ENCODE results near the gene RERGL.

DNA sequence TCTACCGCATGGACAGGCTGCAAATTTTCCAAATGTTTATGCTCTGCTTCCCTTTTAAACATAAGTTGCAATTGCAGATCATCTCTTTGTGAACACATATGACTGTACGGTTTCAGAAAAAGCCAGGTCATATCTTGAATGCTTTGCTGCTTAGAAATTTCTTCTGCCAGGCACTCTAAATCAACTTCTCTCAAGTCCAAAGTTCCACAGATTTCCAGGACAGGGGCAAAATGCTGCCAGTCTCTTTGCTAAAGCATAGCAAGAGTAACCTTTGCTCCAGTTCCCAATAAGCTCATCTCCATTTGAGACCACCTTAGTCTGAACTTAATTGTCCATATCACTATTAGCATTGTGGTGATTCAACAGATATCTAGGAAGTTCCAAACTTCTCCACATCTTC lies 13.6 kb upstream of the RERGL start:
- no peak for TF ChIP-seq EZH2 (IDR thresholded peaks at IDR 0.05; ENCODE audit: low read length)
- TF ChIP-seq, protein P1, sequence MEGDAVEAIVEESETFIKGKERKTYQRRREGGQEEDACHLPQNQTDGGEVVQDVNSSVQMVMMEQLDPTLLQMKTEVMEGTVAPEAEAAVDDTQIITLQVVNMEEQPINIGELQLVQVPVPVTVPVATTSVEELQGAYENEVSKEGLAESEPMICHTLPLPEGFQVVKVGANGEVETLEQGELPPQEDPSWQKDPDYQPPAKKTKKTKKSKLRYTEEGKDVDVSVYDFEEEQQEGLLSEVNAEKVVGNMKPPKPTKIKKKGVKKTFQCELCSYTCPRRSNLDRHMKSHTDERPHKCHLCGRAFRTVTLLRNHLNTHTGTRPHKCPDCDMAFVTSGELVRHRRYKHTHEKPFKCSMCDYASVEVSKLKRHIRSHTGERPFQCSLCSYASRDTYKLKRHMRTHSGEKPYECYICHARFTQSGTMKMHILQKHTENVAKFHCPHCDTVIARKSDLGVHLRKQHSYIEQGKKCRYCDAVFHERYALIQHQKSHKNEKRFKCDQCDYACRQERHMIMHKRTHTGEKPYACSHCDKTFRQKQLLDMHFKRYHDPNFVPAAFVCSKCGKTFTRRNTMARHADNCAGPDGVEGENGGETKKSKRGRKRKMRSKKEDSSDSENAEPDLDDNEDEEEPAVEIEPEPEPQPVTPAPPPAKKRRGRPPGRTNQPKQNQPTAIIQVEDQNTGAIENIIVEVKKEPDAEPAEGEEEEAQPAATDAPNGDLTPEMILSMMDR (optimal IDR thresholded peaks at IDR 0.05 in 1 of 3, IDR thresholded peaks at IDR 0.05 in 1 of 3, conservative IDR thresholded peaks at IDR 0.05 in 1 of 3; ENCODE audit: extremely low read depth in 1 of 3, insufficient read depth in 2 of 3, low read length in 3 of 3) = no peak
